CD8-positive, alpha-beta memory T cell (primary cell): ENCODE results near the gene ABR. TPM values are rescaled to one million over a fixed set of nuclear protein-coding genes. Genes with fewer than 3 reads are reported as not detected.
"Not testable (repeated sequence)": the region's sequence is repeated elsewhere in the genome, so short reads cannot be mapped to it uniquely, and the experiment has no call there.

Experiments used
- CTCF ChIA-PET: fragments of 350-600 bp; sonication (Branson Sonifier 250); formaldehyde crosslinking; loops from one replicate; lab custom pipeline; 2021; ENCODE audit warnings: antibody characterized with exemption; lab: Charles Lee
- POLR2A ChIA-PET: fragments of 350-600 bp; sonication (Branson Sonifier 250); formaldehyde crosslinking; loops from one replicate; lab custom pipeline; 2021; ENCODE audit warnings: antibody characterized with exemption; lab: Charles Lee
- DNase-seq, 5 donors: peaks; one replicate each; pipeline versions ENCODE4 v3.0.0 to v3.0.0-alpha.2; 2020 to 2022; ENCODE audit warnings: mixed read lengths in 1 of 5
- H3K27ac ChIP-seq: one replicate; pipeline ENCODE4 v1.7.0; 2013; ENCODE audit warnings: low read depth, mild to moderate bottlenecking, low read length, moderate library complexity
- H3K27me3 ChIP-seq: 2 replicates; pipeline ENCODE4 v1.7.0; 2013; ENCODE audit warnings: low read length, mild to moderate bottlenecking; ENCODE audit not compliant: insufficient read depth, poor library complexity, severe bottlenecking
- H3K36me3 ChIP-seq: 2 replicates; pipeline ENCODE4 v1.7.0; 2013; ENCODE audit warnings: mild to moderate bottlenecking, low read length, moderate library complexity; ENCODE audit not compliant: insufficient read depth
- H3K4me1 ChIP-seq: 2 replicates; pipeline ENCODE4 v1.7.0; 2013; ENCODE audit warnings: mild to moderate bottlenecking, low read length, moderate library complexity; ENCODE audit not compliant: insufficient read depth
- H3K4me3 ChIP-seq: 2 replicates; pipeline ENCODE4 v1.7.0; 2013; ENCODE audit warnings: mild to moderate bottlenecking, low read length
- H3K9me3 ChIP-seq: 2 replicates; pipeline ENCODE4 v1.7.0; 2013; ENCODE audit warnings: mild to moderate bottlenecking, low read length
- H3K27ac Mint-ChIP-seq, 8 donors: one replicate each; pipeline ENCODE4 v1.8.0; 2020 to 2021; ENCODE audit warnings: mixed read lengths in 8 of 8, mild to moderate bottlenecking in 6 of 8, inconsistent platforms in 3 of 8, moderate library complexity in 3 of 8
- H3K27me3 Mint-ChIP-seq, 2 donors: one replicate each; pipeline ENCODE4 v1.8.0; 2020 to 2021; ENCODE audit warnings: mixed read lengths in 2 of 2, mild to moderate bottlenecking in 1 of 2, moderate library complexity in 1 of 2
- H3K36me3 Mint-ChIP-seq, 3 donors: one replicate each; pipeline ENCODE4 v1.8.0; 2020 to 2021; ENCODE audit warnings: mixed read lengths in 3 of 3, inconsistent platforms in 1 of 3, mild to moderate bottlenecking in 1 of 3
- H3K4me1 Mint-ChIP-seq, 3 donors: one replicate each; pipeline ENCODE4 v1.8.0; 2020 to 2021; ENCODE audit warnings: mixed read lengths in 3 of 3, inconsistent platforms in 1 of 3, mild to moderate bottlenecking in 1 of 3
- H3K4me3 Mint-ChIP-seq, 7 donors: one replicate each; pipeline ENCODE4 v1.8.0; 2020 to 2021; ENCODE audit warnings: mixed read lengths in 7 of 7, mild to moderate bottlenecking in 6 of 7, moderate library complexity in 4 of 7, inconsistent platforms in 2 of 7
- H3K9me3 Mint-ChIP-seq, 5 donors: one replicate each; pipeline ENCODE4 v1.8.0; 2020 to 2022; ENCODE audit warnings: mixed read lengths in 5 of 5, mild to moderate bottlenecking in 3 of 5, moderate library complexity in 2 of 5, inconsistent platforms in 1 of 5
- polyA plus RNA-seq: library from polyadenylated mRNA; unstranded; fragments of 300-500 nt; fragmentation: Illumina TruSeq; gene quantifications from one replicate; pipeline ENCODE4 v1.2.3, GENCODE V29; 2021
- total RNA-seq, 2 experiments: library from RNA; stranded (reverse); gene quantifications; one replicate each; pipeline ENCODE4 v1.2.3, GENCODE V29; 2021

The ABR gene
- total and polyA plus RNA-seq, 3 experiments from 2014 or later = 26.9 to 60.8 (median 60.4) TPM

- not testable (repeated sequence) for H3K9me3 Mint-ChIP-seq, DNase-seq, H3K9me3 ChIP-seq, H3K4me3 ChIP-seq, H3K27me3 ChIP-seq, H3K36me3 Mint-ChIP-seq, H3K36me3 ChIP-seq, H3K27ac ChIP-seq, H3K27me3 Mint-ChIP-seq
- Mint-ChIP-seq H3K27ac (peak overlapping the region in 6 of 8 donors; percentile 47 to 85 (median 60)), H3K4me3 (peak overlapping the region in 5 of 7 donors; percentile 3 to 83 (median 50)), H3K4me1 (peaks cover 53 to 68% (median 61%) of the 10 kb centered on the region in 3 donors)
- POLR2A ChIA-PET = interaction anchor here (0.7 kb wide), 2 partner anchors 10 to 1018 kb away, joined by 3 read pairs; no protein-coding TSS in a partner anchor
- peaks cover 61% of the 10 kb centered on the region for H3K4me1 ChIP-seq
- CTCF ChIA-PET = interaction anchor here (1.2 to 6.7 kb wide), 2 partner anchors 11 to 29 kb away, joined by 4 to 56 read pairs; no protein-coding TSS in a partner anchor
These were observed 19.5 kb upstream of the ABR start for GRCh38 chr17:1199271-1199743.

- Histone ChIP-seq H3K9me3 (no peaks in the 10 kb centered on the region), H3K36me3 (no peaks in the 10 kb centered on the region), H3K27ac (peak overlapping the region; percentile 32), H3K4me3 (no peak overlapping the region), H3K4me1 (peaks cover 60% of the 10 kb centered on the region), H3K27me3 (no peaks in the 10 kb centered on the region)
- peak; percentile 44 to 84 (median 76) for DNase-seq
- POLR2A ChIA-PET = interaction anchor here (0.6 to 1.2 kb wide), 7 partner anchors 19 to 291 kb away, joined by 3 to 10 read pairs (median 3); partner anchors contain the start of gene ABR
- CTCF ChIA-PET = interaction anchor here (0.8 to 6.7 kb wide), 14 partner anchors 8 to 76 kb away, joined by 3 to 56 read pairs (median 3); no protein-coding TSS in a partner anchor
- Mint-ChIP-seq H3K27me3 (no peaks in the 10 kb centered on the region), H3K9me3 (no peaks in the 10 kb centered on the region), H3K4me1 (peaks cover 57 to 68% (median 65%) of the 10 kb centered on the region in 3 donors), H3K27ac (peak overlapping the region; percentile 78 to 99 (median 86)), H3K4me3 (peak overlapping the region; percentile 26 to 82 (median 67)), H3K36me3 (no peaks in the 10 kb centered on the region)
These were observed 18.2 kb upstream of the ABR start for GRCh38 chr17:1197781-1198490.

- POLR2A ChIA-PET = interaction anchor here (0.6 to 1.2 kb wide), 2 partner anchors 18 to 87 kb away, joined by 3 to 10 read pairs; partner anchors contain the start of gene ABR
- H3K4me3 Mint-ChIP-seq = peak overlapping the region in 6 of 7 donors; percentile 26 to 82 (median 68)
- H3K4me1 Mint-ChIP-seq = peaks cover 57 to 63% (median 63%) of the 10 kb centered on the region in 3 donors
- H3K4me3 ChIP-seq = no peak overlapping the region
- H3K9me3 Mint-ChIP-seq = no peaks in the 10 kb centered on the region
- H3K27me3 Mint-ChIP-seq = no peaks in the 10 kb centered on the region
- peak overlapping the region; percentile 78 to 99 (median 86) for H3K27ac Mint-ChIP-seq
- DNase-seq = no peak
- H3K9me3 ChIP-seq = no peaks in the 10 kb centered on the region
- H3K4me1 ChIP-seq = peaks cover 55% of the 10 kb centered on the region
- H3K36me3 Mint-ChIP-seq = no peaks in the 10 kb centered on the region
- no peaks in the 10 kb centered on the region for H3K27me3 ChIP-seq
- H3K36me3 ChIP-seq = no peaks in the 10 kb centered on the region
- CTCF ChIA-PET = interaction anchor here (0.8 to 6.7 kb wide), 12 partner anchors 9 to 76 kb away, joined by 3 to 56 read pairs (median 3); no protein-coding TSS in a partner anchor
- H3K27ac ChIP-seq = no peak overlapping the region
These were observed 17.6 kb upstream of the ABR start for GRCh38 chr17:1197379-1197778.

GRCh38 chr17:1196946-1197345, 17.2 kb upstream of the ABR start:
- H3K4me3 ChIP-seq = no peak overlapping the region
- H3K27me3 Mint-ChIP-seq = no peaks in the 10 kb centered on the region
- ChIA-PET POLR2A (no interaction called here), CTCF (interaction anchor here (0.8 to 6.7 kb wide), 6 partner anchors 9 to 74 kb away, joined by 3 to 56 read pairs (median 3); no protein-coding TSS in a partner anchor)
- H3K27ac ChIP-seq = no peak overlapping the region
- no peak for DNase-seq
- H3K4me1 ChIP-seq = peaks cover 50% of the 10 kb centered on the region
- H3K36me3 Mint-ChIP-seq = no peaks in the 10 kb centered on the region
- no peaks in the 10 kb centered on the region for H3K9me3 ChIP-seq
- H3K4me3 Mint-ChIP-seq = peak overlapping the region in 1 of 7 donors; percentile 82
- no peaks in the 10 kb centered on the region for H3K9me3 Mint-ChIP-seq
- peak overlapping the region in 3 of 8 donors; percentile 10 to 91 (median 87) for H3K27ac Mint-ChIP-seq
- no peaks in the 10 kb centered on the region for H3K27me3 ChIP-seq
- peaks cover 53 to 59% (median 59%) of the 10 kb centered on the region in 3 donors for H3K4me1 Mint-ChIP-seq
- H3K36me3 ChIP-seq = no peaks in the 10 kb centered on the region

- Histone ChIP-seq H3K36me3 (no peaks in the 10 kb centered on the region), H3K4me1 (peaks cover 13% of the 10 kb centered on the region), H3K4me3 (no peak overlapping the region), H3K27me3 (no peaks in the 10 kb centered on the region), H3K9me3 (no peaks in the 10 kb centered on the region), H3K27ac (no peak overlapping the region)
- POLR2A ChIA-PET = no interaction called here
- CTCF ChIA-PET = interaction anchor here (1.1 to 1.3 kb wide), 2 partner anchors 11 to 70 kb away, joined by 4 to 6 read pairs; no protein-coding TSS in a partner anchor
- peaks cover 0 to 4% of the 10 kb centered on the region in 2 donors for H3K27me3 Mint-ChIP-seq
- H3K27ac Mint-ChIP-seq = peak overlapping the region in 1 of 8 donors; percentile 83
- peaks cover 21 to 25% (median 22%) of the 10 kb centered on the region in 3 donors for H3K4me1 Mint-ChIP-seq
- no peaks in the 10 kb centered on the region for H3K9me3 Mint-ChIP-seq
- no peak for DNase-seq
- H3K4me3 Mint-ChIP-seq = no peak overlapping the region
- no peaks in the 10 kb centered on the region for H3K36me3 Mint-ChIP-seq
These were observed 13.3 kb upstream of the ABR start for GRCh38 chr17:1192911-1193699.

GRCh38 chr17:1190751-1191331, 11.1 kb upstream of the ABR start:
- H3K4me3 Mint-ChIP-seq = no peak overlapping the region
- peaks cover 11 to 15% (median 12%) of the 10 kb centered on the region in 3 donors for H3K4me1 Mint-ChIP-seq
- peaks cover 0 to 4% of the 10 kb centered on the region in 2 donors for H3K27me3 Mint-ChIP-seq
- H3K4me3 ChIP-seq = no peak overlapping the region
- no peaks in the 10 kb centered on the region for H3K36me3 ChIP-seq
- H3K9me3 Mint-ChIP-seq = no peaks in the 10 kb centered on the region
- POLR2A ChIA-PET = interaction anchor here (0.6 kb wide), 1 partner anchor 91 kb away, joined by 3 read pairs; no protein-coding TSS in a partner anchor
- peak overlapping the region in 1 of 8 donors; percentile 78 for H3K27ac Mint-ChIP-seq
- H3K4me1 ChIP-seq = peaks cover 4% of the 10 kb centered on the region
- DNase-seq = no peak
- CTCF ChIA-PET = interaction anchor here (1.4 kb wide), 1 partner anchor 68 kb away, joined by 4 read pairs; no protein-coding TSS in a partner anchor
- no peaks in the 10 kb centered on the region for H3K27me3 ChIP-seq
- H3K9me3 ChIP-seq = no peaks in the 10 kb centered on the region
- H3K27ac ChIP-seq = no peak overlapping the region
- no peaks in the 10 kb centered on the region for H3K36me3 Mint-ChIP-seq

- H3K27ac Mint-ChIP-seq = no peak overlapping the region
- ChIA-PET POLR2A (no interaction called here), CTCF (interaction anchor here (0.7 to 6.8 kb wide), 6 partner anchors 10 to 74 kb away, joined by 3 to 62 read pairs (median 7); no protein-coding TSS in a partner anchor)
- Histone ChIP-seq H3K4me1 (peaks cover 4% of the 10 kb centered on the region), H3K4me3 (no peak overlapping the region), H3K27me3 (no peaks in the 10 kb centered on the region), H3K36me3 (no peaks in the 10 kb centered on the region), H3K27ac (no peak overlapping the region), H3K9me3 (no peaks in the 10 kb centered on the region)
- H3K9me3 Mint-ChIP-seq = no peaks in the 10 kb centered on the region
- no peak for DNase-seq
- H3K27me3 Mint-ChIP-seq = peaks cover 0 to 4% of the 10 kb centered on the region in 2 donors
- H3K4me3 Mint-ChIP-seq = no peak overlapping the region
- no peaks in the 10 kb centered on the region for H3K36me3 Mint-ChIP-seq
- H3K4me1 Mint-ChIP-seq = peaks cover 11 to 15% (median 12%) of the 10 kb centered on the region in 3 donors
These were observed 9.2 kb upstream of the ABR start for GRCh38 chr17:1188812-1189504.
